ENCODE results near the gene TUT4. TPM values are rescaled to one million over a fixed set of nuclear protein-coding genes. Genes with fewer than 3 reads are reported as not detected.

TUT4 gene
- total RNA-seq, 1 donor from 2014 or later, result 139 TPM

- H3K27me3 Mint-ChIP-seq, result no peaks in the 10 kb centered on the region
- peak overlapping the region; percentile 78 for H3K4me3 Mint-ChIP-seq (ENCODE audit: low read depth)
- H3K36me3 Mint-ChIP-seq (ENCODE audit: insufficient read depth), result no peaks in the 10 kb centered on the region
- no peak for TF ChIP-seq CTCF (IDR thresholded peaks at IDR 0.05; ENCODE audit: unreplicated experiment)
- peaks cover 28% of the 10 kb centered on the region for H3K4me1 Mint-ChIP-seq (ENCODE audit: low read depth)
- DNase-seq (ENCODE audit: low spot score, unreplicated experiment), result peak; percentile 87
- no peaks in the 10 kb centered on the region for H3K9me3 Mint-ChIP-seq (ENCODE audit: low read depth)
- peak overlapping the region; percentile 96 for H3K27ac Mint-ChIP-seq
Measured at GRCh38 chr1:52553362-52554266, 722 bp upstream of the TUT4 start.

GRCh38 chr1:52552236-52552504 is 722 bp downstream of the TUT4 start:
- Mint-ChIP-seq H3K9me3 (ENCODE audit: low read depth) (no peaks in the 10 kb centered on the region), H3K36me3 (ENCODE audit: insufficient read depth) (no peaks in the 10 kb centered on the region), H3K27me3 (no peaks in the 10 kb centered on the region), H3K4me3 (ENCODE audit: low read depth) (no peak overlapping the region), H3K27ac (no peak overlapping the region), H3K4me1 (ENCODE audit: low read depth) (peaks cover 28% of the 10 kb centered on the region)
- no peak for TF ChIP-seq CTCF (IDR thresholded peaks at IDR 0.05; ENCODE audit: unreplicated experiment)
- DNase-seq (ENCODE audit: low spot score, unreplicated experiment), result peak; percentile 10

GRCh38 chr1:52551507-52552235 is 1.2 kb downstream of the TUT4 start:
- Mint-ChIP-seq H3K4me1 (ENCODE audit: low read depth) (peaks cover 28% of the 10 kb centered on the region), H3K27me3 (no peaks in the 10 kb centered on the region), H3K4me3 (ENCODE audit: low read depth) (no peak overlapping the region), H3K36me3 (ENCODE audit: insufficient read depth) (peaks cover 2% of the 10 kb centered on the region), H3K9me3 (ENCODE audit: low read depth) (no peaks in the 10 kb centered on the region), H3K27ac (no peak overlapping the region)
- TF ChIP-seq CTCF (IDR thresholded peaks at IDR 0.05; ENCODE audit: unreplicated experiment), result no peak
- DNase-seq (ENCODE audit: low spot score, unreplicated experiment), result no peak

GRCh38 chr1:52550447-52550846 is 2.4 kb downstream of the TUT4 start:
- Mint-ChIP-seq H3K4me3 (ENCODE audit: low read depth) (peak overlapping the region; percentile 25), H3K27ac (peak overlapping the region; percentile 50), H3K36me3 (ENCODE audit: insufficient read depth) (peaks cover 6% of the 10 kb centered on the region), H3K27me3 (no peaks in the 10 kb centered on the region), H3K9me3 (ENCODE audit: low read depth) (peaks cover 3% of the 10 kb centered on the region), H3K4me1 (ENCODE audit: low read depth) (peaks cover 28% of the 10 kb centered on the region)
- TF ChIP-seq CTCF (IDR thresholded peaks at IDR 0.05; ENCODE audit: unreplicated experiment), result no peak
- DNase-seq (ENCODE audit: low spot score, unreplicated experiment), result no peak

GRCh38 chr1:52549267-52549666 is 3.6 kb downstream of the TUT4 start:
- H3K27me3 Mint-ChIP-seq, result no peaks in the 10 kb centered on the region
- no peak overlapping the region for H3K27ac Mint-ChIP-seq
- H3K4me3 Mint-ChIP-seq (ENCODE audit: low read depth), result no peak overlapping the region
- H3K36me3 Mint-ChIP-seq (ENCODE audit: insufficient read depth), result peaks cover 13% of the 10 kb centered on the region
- no peak for DNase-seq (ENCODE audit: low spot score, unreplicated experiment)
- TF ChIP-seq CTCF (IDR thresholded peaks at IDR 0.05; ENCODE audit: unreplicated experiment), result no peak
- H3K9me3 Mint-ChIP-seq (ENCODE audit: low read depth), result peaks cover 5% of the 10 kb centered on the region
- peaks cover 18% of the 10 kb centered on the region for H3K4me1 Mint-ChIP-seq (ENCODE audit: low read depth)

Measured in progenitor cell of endocrine pancreas (in vitro differentiated cells).